GM12878 (cell line): ENCODE measurements around the gene NME7.

Experiments used
- PBX3 ChIP-seq: IDR thresholded peaks from 2 replicates; pipeline ENCODE4 v1.6.1; 2011; ENCODE audit warnings: mild to moderate bottlenecking, low read depth, low read length, moderate library complexity; ENCODE audit not compliant: insufficient replicate concordance
- POLR2AphosphoS5 ChIP-seq: IDR thresholded peaks from 2 replicates; pipeline ENCODE4 v1.6.1; 2011; ENCODE audit warnings: mild to moderate bottlenecking, low read length, inconsistent platforms
- TCF7 ChIP-seq: IDR thresholded peaks from 2 replicates; pipeline ENCODE4 v1.6.1; 2014; ENCODE audit warnings: antibody characterized with exemption, borderline replicate concordance
- TF ChIP-seq, protein P1 (sequence below), 3 experiments: IDR thresholded peaks in 2 of 3; conservative IDR thresholded peaks in 1 of 3; 2 replicates each; pipeline ENCODE4 v1.5.1; 2011; ENCODE audit warnings: low read depth in 3 of 3, low read length in 3 of 3, mild to moderate bottlenecking in 3 of 3, control low read depth in 2 of 3, moderate library complexity in 2 of 3, inconsistent platforms in 1 of 3, mixed read lengths in 1 of 3; ENCODE audit not compliant: control insufficient read depth in 2 of 3, insufficient read depth in 1 of 3; ENCODE audit errors: extremely low read depth in 1 of 3

- TF ChIP-seq POLR2AphosphoS5 (no peak), TCF7 (no peak), PBX3 (no peak)
- TF ChIP-seq, protein P1, sequence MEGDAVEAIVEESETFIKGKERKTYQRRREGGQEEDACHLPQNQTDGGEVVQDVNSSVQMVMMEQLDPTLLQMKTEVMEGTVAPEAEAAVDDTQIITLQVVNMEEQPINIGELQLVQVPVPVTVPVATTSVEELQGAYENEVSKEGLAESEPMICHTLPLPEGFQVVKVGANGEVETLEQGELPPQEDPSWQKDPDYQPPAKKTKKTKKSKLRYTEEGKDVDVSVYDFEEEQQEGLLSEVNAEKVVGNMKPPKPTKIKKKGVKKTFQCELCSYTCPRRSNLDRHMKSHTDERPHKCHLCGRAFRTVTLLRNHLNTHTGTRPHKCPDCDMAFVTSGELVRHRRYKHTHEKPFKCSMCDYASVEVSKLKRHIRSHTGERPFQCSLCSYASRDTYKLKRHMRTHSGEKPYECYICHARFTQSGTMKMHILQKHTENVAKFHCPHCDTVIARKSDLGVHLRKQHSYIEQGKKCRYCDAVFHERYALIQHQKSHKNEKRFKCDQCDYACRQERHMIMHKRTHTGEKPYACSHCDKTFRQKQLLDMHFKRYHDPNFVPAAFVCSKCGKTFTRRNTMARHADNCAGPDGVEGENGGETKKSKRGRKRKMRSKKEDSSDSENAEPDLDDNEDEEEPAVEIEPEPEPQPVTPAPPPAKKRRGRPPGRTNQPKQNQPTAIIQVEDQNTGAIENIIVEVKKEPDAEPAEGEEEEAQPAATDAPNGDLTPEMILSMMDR (IDR thresholded peaks at IDR 0.05 in 2 of 3, conservative IDR thresholded peaks at IDR 0.05 in 1 of 3; ENCODE audit: control insufficient read depth in 2 of 3, extremely low read depth in 1 of 3, insufficient read depth in 1 of 3, low read depth in 3 of 3, low read length in 3 of 3), result no peak
Measured at GRCh38 chr1:169361281-169361680, 6.3 kb downstream of the NME7 start.
